Measurements from ENCODE around the gene RRAS.

DNA sequence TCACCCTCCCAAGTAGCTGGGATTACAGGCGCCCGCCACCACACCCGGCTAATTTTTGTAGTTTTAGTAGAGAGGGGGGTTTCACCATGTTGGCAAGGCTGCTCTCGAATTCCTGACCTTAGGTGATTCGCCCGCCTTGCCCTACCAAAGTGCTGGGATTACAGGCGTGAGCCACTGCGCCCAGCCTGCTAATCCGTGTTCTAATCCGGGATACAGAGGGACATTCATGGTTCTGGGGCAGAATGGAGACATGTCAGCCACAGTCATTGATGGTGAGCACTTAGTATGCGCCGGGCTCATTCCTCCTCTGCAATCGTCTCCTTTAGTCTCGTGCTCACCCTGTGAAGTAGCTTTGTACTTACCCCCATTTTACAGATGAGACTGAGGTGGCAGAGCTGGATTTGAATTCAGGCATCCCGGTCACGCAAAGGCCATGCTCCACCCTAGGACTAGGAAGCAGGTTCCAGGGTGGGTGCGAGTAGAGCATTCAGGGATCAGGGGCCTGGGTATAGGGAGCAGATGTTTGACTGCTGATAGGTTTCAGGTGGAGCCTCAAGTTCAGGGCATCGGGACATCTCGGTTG lies 8.2 kb downstream of the RRAS start:
- TF ChIP-seq, protein P1, sequence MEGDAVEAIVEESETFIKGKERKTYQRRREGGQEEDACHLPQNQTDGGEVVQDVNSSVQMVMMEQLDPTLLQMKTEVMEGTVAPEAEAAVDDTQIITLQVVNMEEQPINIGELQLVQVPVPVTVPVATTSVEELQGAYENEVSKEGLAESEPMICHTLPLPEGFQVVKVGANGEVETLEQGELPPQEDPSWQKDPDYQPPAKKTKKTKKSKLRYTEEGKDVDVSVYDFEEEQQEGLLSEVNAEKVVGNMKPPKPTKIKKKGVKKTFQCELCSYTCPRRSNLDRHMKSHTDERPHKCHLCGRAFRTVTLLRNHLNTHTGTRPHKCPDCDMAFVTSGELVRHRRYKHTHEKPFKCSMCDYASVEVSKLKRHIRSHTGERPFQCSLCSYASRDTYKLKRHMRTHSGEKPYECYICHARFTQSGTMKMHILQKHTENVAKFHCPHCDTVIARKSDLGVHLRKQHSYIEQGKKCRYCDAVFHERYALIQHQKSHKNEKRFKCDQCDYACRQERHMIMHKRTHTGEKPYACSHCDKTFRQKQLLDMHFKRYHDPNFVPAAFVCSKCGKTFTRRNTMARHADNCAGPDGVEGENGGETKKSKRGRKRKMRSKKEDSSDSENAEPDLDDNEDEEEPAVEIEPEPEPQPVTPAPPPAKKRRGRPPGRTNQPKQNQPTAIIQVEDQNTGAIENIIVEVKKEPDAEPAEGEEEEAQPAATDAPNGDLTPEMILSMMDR (IDR thresholded peaks at IDR 0.05; ENCODE audit: insufficient read depth, low read length, poor library complexity, severe bottlenecking), result no peak
- no peak for TF ChIP-seq EZH2phosphoT487 (conservative IDR thresholded peaks at IDR 0.05; ENCODE audit: low read length)

All from SU-DHL-6 (cell line).